Measurements from ENCODE around the gene ZNF423. TPM values are rescaled to one million over a fixed set of nuclear protein-coding genes. Genes with fewer than 3 reads are reported as not detected.

ZNF423 gene
- total RNA-seq, 2 donors from 2014 or later, result 4.7 to 7.3 TPM

- intact Hi-C loops (cut with DNase I), result no loop called here
- Histone ChIP-seq H3K27me3 (no peaks in the 10 kb centered on the region), H3K4me3 (no peak overlapping the region), H3K9me3 (no peaks in the 10 kb centered on the region), H3K4me1 (no peaks in the 10 kb centered on the region), H3K36me3 (no peaks in the 10 kb centered on the region), H3K9ac (ENCODE audit: low read depth in 2 of 2, low read length in 2 of 2) (no peak overlapping the region), H3K27ac (no peak overlapping the region)
- TF ChIP-seq CTCF (IDR thresholded peaks at IDR 0.05), result no peak
- no peak for DNase-seq
Measured at GRCh38 chr16:49827805-49828438, 28.0 kb downstream of the ZNF423 start.

- no peaks in the 10 kb centered on the region for H3K36me3 ChIP-seq
- no peaks in the 10 kb centered on the region for H3K27me3 ChIP-seq
- no peak overlapping the region for H3K27ac ChIP-seq
- no peak overlapping the region for H3K4me3 ChIP-seq
- intact Hi-C loops (cut with DNase I), result no loop called here
- TF ChIP-seq CTCF (IDR thresholded peaks at IDR 0.05), result no peak
- no peak overlapping the region for H3K9ac ChIP-seq (ENCODE audit: low read depth in 2 of 2, low read length in 2 of 2)
- no peak for DNase-seq
- no peaks in the 10 kb centered on the region for H3K9me3 ChIP-seq
- no peaks in the 10 kb centered on the region for H3K4me1 ChIP-seq
Measured at GRCh38 chr16:49826515-49826914, 29.4 kb downstream of the ZNF423 start.

- no peak for TF ChIP-seq CTCF (IDR thresholded peaks at IDR 0.05)
- Histone ChIP-seq H3K9ac (ENCODE audit: low read depth in 2 of 2, low read length in 2 of 2) (no peak overlapping the region), H3K36me3 (no peaks in the 10 kb centered on the region), H3K9me3 (no peaks in the 10 kb centered on the region), H3K27me3 (no peaks in the 10 kb centered on the region), H3K4me3 (no peak overlapping the region), H3K27ac (no peak overlapping the region), H3K4me1 (no peaks in the 10 kb centered on the region)
- intact Hi-C loops (cut with DNase I), result no loop called here
- DNase-seq, result no peak
Measured at GRCh38 chr16:49825041-49825440, 30.9 kb downstream of the ZNF423 start.

GRCh38 chr16:49824593-49824992 lies 31.3 kb downstream of the ZNF423 start:
- no peak for TF ChIP-seq CTCF (IDR thresholded peaks at IDR 0.05)
- Histone ChIP-seq H3K36me3 (no peaks in the 10 kb centered on the region), H3K4me1 (no peaks in the 10 kb centered on the region), H3K9me3 (no peaks in the 10 kb centered on the region), H3K4me3 (no peak overlapping the region), H3K27me3 (no peaks in the 10 kb centered on the region), H3K27ac (no peak overlapping the region), H3K9ac (ENCODE audit: low read depth in 2 of 2, low read length in 2 of 2) (no peak overlapping the region)
- no peak for DNase-seq
- intact Hi-C loops (cut with DNase I), result no loop called here

GRCh38 chr16:49822649-49823370 lies 33.1 kb downstream of the ZNF423 start:
- DNase-seq, result no peak
- no peak overlapping the region for H3K9ac ChIP-seq (ENCODE audit: low read depth in 2 of 2, low read length in 2 of 2)
- no peaks in the 10 kb centered on the region for H3K27me3 ChIP-seq
- no peaks in the 10 kb centered on the region for H3K9me3 ChIP-seq
- no peak overlapping the region for H3K27ac ChIP-seq
- TF ChIP-seq CTCF (IDR thresholded peaks at IDR 0.05), result no peak
- intact Hi-C loops (cut with DNase I), result no loop called here
- H3K36me3 ChIP-seq, result no peaks in the 10 kb centered on the region
- no peaks in the 10 kb centered on the region for H3K4me1 ChIP-seq
- H3K4me3 ChIP-seq, result no peak overlapping the region
